Stomach (tissue), 9 donors: ENCODE measurements around the gene AGFG1. TPM values are rescaled to one million over a fixed set of nuclear protein-coding genes. Genes with fewer than 3 reads are reported as not detected.

Experiments
- DNase-seq, 2 donors: peaks; one replicate each; pipeline versions ENCODE4 v3.0.0 to v3.0.0-alpha.2; 2013 to 2019
- H3K27ac ChIP-seq, 5 donors: fragments of 200-600 bp in 4 of 5; sonication (generic) in 4 of 5; one replicate each; pipeline ENCODE4 v1.5.1; 2013 to 2019; ENCODE audit warnings: mild to moderate bottlenecking in 1 of 5, moderate library complexity in 1 of 5
- H3K27me3 ChIP-seq, 3 donors: fragments of 200-600 bp; sonication (generic); one replicate each; pipeline ENCODE4 v1.5.1; 2017 to 2019; ENCODE audit warnings: mixed run types in 1 of 3
- H3K36me3 ChIP-seq, 4 donors: fragments of 200-600 bp; sonication (generic); 1 replicate in 3 of 4; 2 replicates in 1 of 4; pipeline ENCODE4 v1.5.1; 2016 to 2019
- H3K4me1 ChIP-seq, 4 donors: fragments of 200-600 bp; sonication (generic); one replicate each; pipeline ENCODE4 v1.5.1; 2016 to 2019
- H3K4me3 ChIP-seq, 4 donors: fragments of 200-600 bp; sonication (generic) in 3 of 4; one replicate each; pipeline ENCODE4 v1.5.1; 2016 to 2019; ENCODE audit warnings: mild to moderate bottlenecking in 1 of 4
- H3K9me3 ChIP-seq, 4 donors: fragments of 200-600 bp; sonication (generic); one replicate each; pipeline ENCODE4 v1.5.1; 2016 to 2019
- CTCF ChIP-seq, 7 experiments: fragments of 450-650 bp in 4 of 7; fragments of 200-600 bp in 3 of 7; sonication (generic) in 3 of 7; IDR thresholded peaks; one replicate each; pipeline ENCODE4 v1.5.1; 2016 to 2019; ENCODE audit warnings: antibody characterized with exemption in 7 of 7, control low read depth in 2 of 7, mild to moderate bottlenecking in 1 of 7
- EP300 ChIP-seq: sonication (generic); formaldehyde crosslinking; IDR thresholded peaks from one replicate; pipeline ENCODE4 v1.6.1; 2017; ENCODE audit warnings: antibody characterized with exemption
- POLR2A ChIP-seq, 4 donors: fragments of 450-650 bp; IDR thresholded peaks; one replicate each; pipeline ENCODE4 v1.6.1; 2016; ENCODE audit warnings: antibody characterized with exemption in 4 of 4, control low read depth in 2 of 4, mild to moderate bottlenecking in 1 of 4, moderate library complexity in 1 of 4
- POLR2AphosphoS5 ChIP-seq, 3 donors: sonication (generic); formaldehyde crosslinking; IDR thresholded peaks; one replicate each; pipeline ENCODE4 v1.6.1; 2016; ENCODE audit warnings: antibody characterized with exemption in 3 of 3
- WGBS, 5 donors: extraction: QIAGEN DNeasy Blood & Tissue Kit in 3 of 5; methylation state at CpG; one replicate each; pipeline versions ENCODE4 v1.1.5 to v1.1.7; 2013 to 2018; 5-methylcytosine and 5-hydroxymethylcytosine counted together
- intact Hi-C: fragments of 100-400 bp; cut with DNase I; formaldehyde crosslinking; loops from one replicate; pipeline ENCODE4 v1.15.1; 2023; ENCODE audit warnings: low total_unique reads
- polyA plus RNA-seq, 3 donors: library from polyadenylated mRNA; stranded (reverse); fragments of 200-250 nt; gene quantifications; one replicate each; pipeline ENCODE4 v1.2.3, GENCODE V29; 2013
- total RNA-seq, 5 donors: library from RNA; depleted of rRNA; stranded (reverse); fragments of >200 nt; gene quantifications; one replicate each; pipeline versions ENCODE4 v1.1.0 to v1.2.3, GENCODE V29; 2014 to 2016
- donor health status: healthy with polysubstance abuse.
- donor health status: Bipolar disorder and iron deficiency.
- donor health status: healthy.

Gene AGFG1
- total and polyA plus RNA-seq, 8 donors: 16.1 to 119 (median 35.7) TPM

- TF ChIP-seq POLR2AphosphoS5 (IDR thresholded peaks at IDR 0.05) (no peak), POLR2A (IDR thresholded peaks at IDR 0.05) (no peak), EP300 (no peak), CTCF (IDR thresholded peaks at IDR 0.05) (no peak)
- intact Hi-C loops: no loop called here
Observed at GRCh38 chr2:227456102-227456501, 15.9 kb upstream of the AGFG1 start.

GRCh38 chr2:227456772-227457171 is 15.2 kb upstream of the AGFG1 start:
- TF ChIP-seq POLR2AphosphoS5 (IDR thresholded peaks at IDR 0.05): no peak
- no peak for TF ChIP-seq CTCF (IDR thresholded peaks at IDR 0.05)
- TF ChIP-seq POLR2A (IDR thresholded peaks at IDR 0.05): no peak
- TF ChIP-seq EP300: no peak
- no peak for DNase-seq
- Histone ChIP-seq H3K27me3 (no peaks in the 10 kb centered on the region), H3K27ac (no peak overlapping the region), H3K36me3 (no peaks in the 10 kb centered on the region), H3K4me3 (no peak overlapping the region), H3K4me1 (peaks cover 0 to 17% (median 0%) of the 10 kb centered on the region in 4 donors), H3K9me3 (no peaks in the 10 kb centered on the region)
- 74 to 100% (median 80%) methylated on average over 3 to 4 of the region's 4 CpGs for WGBS, 5 donors
- intact Hi-C loops: no loop called here

More at GRCh38 chr2:227456102-227456501, 15.9 kb upstream of the AGFG1 start:
- H3K27me3 ChIP-seq: no peaks in the 10 kb centered on the region
- H3K4me3 ChIP-seq: no peak overlapping the region
- no peaks in the 10 kb centered on the region for H3K36me3 ChIP-seq
- peaks cover 2 to 17% (median 2%) of the 10 kb centered on the region in 4 donors for H3K4me1 ChIP-seq
- H3K9me3 ChIP-seq: no peaks in the 10 kb centered on the region
- H3K27ac ChIP-seq: no peak overlapping the region
- WGBS, 5 donors: 95 to 100% (median 96%) methylated on average over 2 of the region's 2 CpGs
- no peak for DNase-seq

GRCh38 chr2:227460070-227460485 is 11.9 kb upstream of the AGFG1 start:
- no peak overlapping the region for H3K27ac ChIP-seq
- no peaks in the 10 kb centered on the region for H3K27me3 ChIP-seq
- H3K4me3 ChIP-seq: no peak overlapping the region
- no peak for DNase-seq
- H3K9me3 ChIP-seq: no peaks in the 10 kb centered on the region
- TF ChIP-seq CTCF (IDR thresholded peaks at IDR 0.05) (no peak), EP300 (no peak)
- H3K36me3 ChIP-seq: no peaks in the 10 kb centered on the region
- H3K4me1 ChIP-seq: peaks cover 0 to 29% (median 10%) of the 10 kb centered on the region in 4 donors
- intact Hi-C loops: no loop called here
- WGBS, 5 donors: 43 to 57% (median 49%) methylated on average over 8 of the region's 8 CpGs

GRCh38 chr2:227460833-227461232 is 11.1 kb upstream of the AGFG1 start:
- no peaks in the 10 kb centered on the region for H3K9me3 ChIP-seq
- TF ChIP-seq POLR2AphosphoS5 (IDR thresholded peaks at IDR 0.05) (no peak), EP300 (no peak), CTCF (IDR thresholded peaks at IDR 0.05) (no peak), POLR2A (IDR thresholded peaks at IDR 0.05) (no peak)
- H3K4me1 ChIP-seq: peaks cover 0 to 33% (median 13%) of the 10 kb centered on the region in 4 donors
- no peak for DNase-seq
- WGBS, 5 donors: 71 to 89% (median 84%) methylated on average over 3 of the region's 3 CpGs
- H3K27ac ChIP-seq: no peak overlapping the region
- H3K4me3 ChIP-seq: no peak overlapping the region
- no peaks in the 10 kb centered on the region for H3K36me3 ChIP-seq
- intact Hi-C loops: no loop called here
- no peaks in the 10 kb centered on the region for H3K27me3 ChIP-seq
